Measurements from ENCODE around the gene MPPED1.

Gene MPPED1

GRCh38 chr22:43505423-43505822, 93.6 kb downstream of the MPPED1 start:
- Histone ChIP-seq H3K9me3 (ENCODE audit: control insufficient read depth, low read length) (no peaks in the 10 kb centered on the region), H3K9ac (ENCODE audit: low read length) (no peak overlapping the region), H3K4me3 (ENCODE audit: low read length) (no peak overlapping the region), H3K27me3 (ENCODE audit: control insufficient read depth, insufficient read depth, low read length) (no peaks in the 10 kb centered on the region), H3K36me3 (ENCODE audit: control insufficient read depth, insufficient read depth, low read length) (no peaks in the 10 kb centered on the region), H3K4me1 (ENCODE audit: control insufficient read depth, insufficient read depth, low read length) (no peaks in the 10 kb centered on the region)

- Histone ChIP-seq H3K9ac (ENCODE audit: low read length) (no peak overlapping the region), H3K4me1 (ENCODE audit: control insufficient read depth, insufficient read depth, low read length) (no peaks in the 10 kb centered on the region), H3K36me3 (ENCODE audit: control insufficient read depth, insufficient read depth, low read length) (no peaks in the 10 kb centered on the region), H3K4me3 (ENCODE audit: low read length) (no peak overlapping the region), H3K9me3 (ENCODE audit: control insufficient read depth, low read length) (no peaks in the 10 kb centered on the region), H3K27me3 (ENCODE audit: control insufficient read depth, insufficient read depth, low read length) (no peaks in the 10 kb centered on the region)
These were observed 94.1 kb downstream of the MPPED1 start for GRCh38 chr22:43505896-43506295.

GRCh38 chr22:43506487-43506886, 94.7 kb downstream of the MPPED1 start:
- Histone ChIP-seq H3K36me3 (ENCODE audit: control insufficient read depth, insufficient read depth, low read length) (no peaks in the 10 kb centered on the region), H3K4me1 (ENCODE audit: control insufficient read depth, insufficient read depth, low read length) (no peaks in the 10 kb centered on the region), H3K9me3 (ENCODE audit: control insufficient read depth, low read length) (no peaks in the 10 kb centered on the region), H3K4me3 (ENCODE audit: low read length) (no peak overlapping the region), H3K9ac (ENCODE audit: low read length) (no peak overlapping the region), H3K27me3 (ENCODE audit: control insufficient read depth, insufficient read depth, low read length) (no peaks in the 10 kb centered on the region)

GRCh38 chr22:43507235-43507634, 95.4 kb downstream of the MPPED1 start:
- Histone ChIP-seq H3K9me3 (ENCODE audit: control insufficient read depth, low read length) (no peaks in the 10 kb centered on the region), H3K36me3 (ENCODE audit: control insufficient read depth, insufficient read depth, low read length) (no peaks in the 10 kb centered on the region)

GRCh38 chr22:43508489-43508888, 96.7 kb downstream of the MPPED1 start:
- Histone ChIP-seq H3K4me1 (ENCODE audit: control insufficient read depth, insufficient read depth, low read length) (no peaks in the 10 kb centered on the region), H3K4me3 (ENCODE audit: low read length) (no peak overlapping the region), H3K36me3 (ENCODE audit: control insufficient read depth, insufficient read depth, low read length) (no peaks in the 10 kb centered on the region), H3K27me3 (ENCODE audit: control insufficient read depth, insufficient read depth, low read length) (no peaks in the 10 kb centered on the region), H3K9ac (ENCODE audit: low read length) (no peak overlapping the region), H3K9me3 (ENCODE audit: control insufficient read depth, low read length) (no peaks in the 10 kb centered on the region)

More at GRCh38 chr22:43507235-43507634, 95.4 kb downstream of the MPPED1 start:
- no peaks in the 10 kb centered on the region for H3K4me1 ChIP-seq (ENCODE audit: control insufficient read depth, insufficient read depth, low read length)
- no peak overlapping the region for H3K4me3 ChIP-seq (ENCODE audit: low read length)
- H3K27me3 ChIP-seq (ENCODE audit: control insufficient read depth, insufficient read depth, low read length) = no peaks in the 10 kb centered on the region
- no peak overlapping the region for H3K9ac ChIP-seq (ENCODE audit: low read length)

GRCh38 chr22:43509337-43509736, 97.5 kb downstream of the MPPED1 start:
- no peaks in the 10 kb centered on the region for H3K27me3 ChIP-seq (ENCODE audit: control insufficient read depth, insufficient read depth, low read length)
- no peak overlapping the region for H3K9ac ChIP-seq (ENCODE audit: low read length)
- H3K9me3 ChIP-seq (ENCODE audit: control insufficient read depth, low read length) = no peaks in the 10 kb centered on the region
- H3K36me3 ChIP-seq (ENCODE audit: control insufficient read depth, insufficient read depth, low read length) = no peaks in the 10 kb centered on the region
- H3K4me1 ChIP-seq (ENCODE audit: control insufficient read depth, insufficient read depth, low read length) = no peaks in the 10 kb centered on the region
- H3K4me3 ChIP-seq (ENCODE audit: low read length) = no peak overlapping the region

- H3K9me3 ChIP-seq (ENCODE audit: control insufficient read depth, low read length) = no peaks in the 10 kb centered on the region
- H3K4me3 ChIP-seq (ENCODE audit: low read length) = no peak overlapping the region
- peaks cover 2% of the 10 kb centered on the region for H3K27me3 ChIP-seq (ENCODE audit: control insufficient read depth, insufficient read depth, low read length)
- no peak overlapping the region for H3K9ac ChIP-seq (ENCODE audit: low read length)
- no peaks in the 10 kb centered on the region for H3K4me1 ChIP-seq (ENCODE audit: control insufficient read depth, insufficient read depth, low read length)
- H3K36me3 ChIP-seq (ENCODE audit: control insufficient read depth, insufficient read depth, low read length) = no peaks in the 10 kb centered on the region
These were observed 98.7 kb downstream of the MPPED1 start for GRCh38 chr22:43510281-43511070.

GRCh38 chr22:43511276-43511910, 99.6 kb downstream of the MPPED1 start:
- H3K27me3 ChIP-seq (ENCODE audit: control insufficient read depth, insufficient read depth, low read length) = peaks cover 4% of the 10 kb centered on the region
- no peaks in the 10 kb centered on the region for H3K36me3 ChIP-seq (ENCODE audit: control insufficient read depth, insufficient read depth, low read length)
- H3K9ac ChIP-seq (ENCODE audit: low read length) = no peak overlapping the region
- H3K4me3 ChIP-seq (ENCODE audit: low read length) = no peak overlapping the region
- H3K4me1 ChIP-seq (ENCODE audit: control insufficient read depth, insufficient read depth, low read length) = no peaks in the 10 kb centered on the region
- no peaks in the 10 kb centered on the region for H3K9me3 ChIP-seq (ENCODE audit: control insufficient read depth, low read length)

- Histone ChIP-seq H3K4me3 (ENCODE audit: low read length) (no peak overlapping the region), H3K9me3 (ENCODE audit: control insufficient read depth, low read length) (no peaks in the 10 kb centered on the region), H3K9ac (ENCODE audit: low read length) (no peak overlapping the region), H3K4me1 (ENCODE audit: control insufficient read depth, insufficient read depth, low read length) (no peaks in the 10 kb centered on the region), H3K27me3 (ENCODE audit: control insufficient read depth, insufficient read depth, low read length) (peaks cover 4% of the 10 kb centered on the region), H3K36me3 (ENCODE audit: control insufficient read depth, insufficient read depth, low read length) (no peaks in the 10 kb centered on the region)
These were observed 100.5 kb downstream of the MPPED1 start for GRCh38 chr22:43512279-43512678.

- Histone ChIP-seq H3K4me1 (ENCODE audit: control insufficient read depth, insufficient read depth, low read length) (no peaks in the 10 kb centered on the region), H3K27me3 (ENCODE audit: control insufficient read depth, insufficient read depth, low read length) (peaks cover 4% of the 10 kb centered on the region), H3K9me3 (ENCODE audit: control insufficient read depth, low read length) (no peaks in the 10 kb centered on the region), H3K36me3 (ENCODE audit: control insufficient read depth, insufficient read depth, low read length) (no peaks in the 10 kb centered on the region), H3K4me3 (ENCODE audit: low read length) (no peak overlapping the region), H3K9ac (ENCODE audit: low read length) (no peak overlapping the region)
These were observed 102.8 kb downstream of the MPPED1 start for GRCh38 chr22:43514476-43515157.

GRCh38 chr22:43515411-43515810, 103.6 kb downstream of the MPPED1 start:
- Histone ChIP-seq H3K27me3 (ENCODE audit: control insufficient read depth, insufficient read depth, low read length) (peaks cover 4% of the 10 kb centered on the region), H3K9ac (ENCODE audit: low read length) (no peak overlapping the region), H3K4me3 (ENCODE audit: low read length) (no peak overlapping the region), H3K36me3 (ENCODE audit: control insufficient read depth, insufficient read depth, low read length) (no peaks in the 10 kb centered on the region), H3K4me1 (ENCODE audit: control insufficient read depth, insufficient read depth, low read length) (no peaks in the 10 kb centered on the region), H3K9me3 (ENCODE audit: control insufficient read depth, low read length) (no peaks in the 10 kb centered on the region)

- peaks cover 4% of the 10 kb centered on the region for H3K27me3 ChIP-seq (ENCODE audit: control insufficient read depth, insufficient read depth, low read length)
- no peak overlapping the region for H3K4me3 ChIP-seq (ENCODE audit: low read length)
- no peaks in the 10 kb centered on the region for H3K36me3 ChIP-seq (ENCODE audit: control insufficient read depth, insufficient read depth, low read length)
- H3K9me3 ChIP-seq (ENCODE audit: control insufficient read depth, low read length) = no peaks in the 10 kb centered on the region
- H3K4me1 ChIP-seq (ENCODE audit: control insufficient read depth, insufficient read depth, low read length) = no peaks in the 10 kb centered on the region
- no peak overlapping the region for H3K9ac ChIP-seq (ENCODE audit: low read length)
These were observed 104.1 kb downstream of the MPPED1 start for GRCh38 chr22:43515902-43516301.
